Activated CD4-positive, alpha-beta T cell treated with anti-CD3 and anti-CD28 coated beads for 24 hours (primary cell): ENCODE results near the gene SLCO1B1.

Experiments
- DNase-seq, 2 donors: peaks; one replicate each; pipeline ENCODE4 v3.0.0-alpha.2; 2020; ENCODE audit warnings: low read depth in 2 of 2

Gene SLCO1B1

GRCh38 chr12:21221072-21221471 lies 90.1 kb downstream of the SLCO1B1 start:
- DNase-seq = no peak

- DNase-seq = no peak
Observed at GRCh38 chr12:21221778-21222177, 90.8 kb downstream of the SLCO1B1 start.

DNA sequence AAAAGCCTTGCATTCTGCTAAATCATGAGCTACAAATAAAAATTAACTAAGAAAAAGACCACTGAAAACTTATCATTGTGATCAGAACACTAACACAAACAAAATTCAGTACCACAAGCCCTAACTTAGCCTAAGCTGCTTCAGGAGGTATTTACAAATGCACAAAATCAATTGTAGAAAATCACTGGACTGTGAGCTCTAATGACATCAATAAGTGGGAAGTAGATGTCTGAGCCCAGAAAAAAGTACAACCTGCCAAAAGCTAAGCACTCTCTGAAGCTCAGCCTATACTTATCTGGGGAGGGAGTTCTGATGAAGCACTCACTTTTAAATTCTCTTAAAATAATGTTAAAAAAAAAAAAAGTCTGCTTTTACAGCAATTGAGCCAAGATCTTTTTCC lies 92.9 kb downstream of the SLCO1B1 start:
- DNase-seq = no peak

GRCh38 chr12:21234395-21234794 lies 103.4 kb downstream of the SLCO1B1 start:
- no peak for DNase-seq

DNA sequence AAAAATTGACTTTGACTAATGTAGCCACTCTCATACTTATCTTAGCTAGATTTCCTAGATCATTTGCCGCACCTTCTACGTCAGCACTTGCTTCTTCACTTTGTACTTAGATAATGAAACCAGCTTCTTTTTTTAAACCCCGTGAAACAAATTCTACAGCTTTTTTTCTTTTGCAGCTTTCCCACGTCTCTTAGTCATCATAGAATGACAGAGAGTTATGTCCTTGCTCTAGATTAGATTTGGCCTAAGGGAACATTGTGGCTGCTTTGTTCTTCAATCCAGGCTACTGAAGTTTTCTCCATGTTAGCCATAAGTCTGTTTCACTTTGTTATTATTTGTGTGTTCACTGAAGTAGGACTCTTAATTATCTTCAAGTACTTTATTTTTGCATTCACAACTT lies 108.9 kb downstream of the SLCO1B1 start:
- no peak for DNase-seq

- no peak for DNase-seq
Observed at GRCh38 chr12:21248679-21249078, 117.7 kb downstream of the SLCO1B1 start.

DNA sequence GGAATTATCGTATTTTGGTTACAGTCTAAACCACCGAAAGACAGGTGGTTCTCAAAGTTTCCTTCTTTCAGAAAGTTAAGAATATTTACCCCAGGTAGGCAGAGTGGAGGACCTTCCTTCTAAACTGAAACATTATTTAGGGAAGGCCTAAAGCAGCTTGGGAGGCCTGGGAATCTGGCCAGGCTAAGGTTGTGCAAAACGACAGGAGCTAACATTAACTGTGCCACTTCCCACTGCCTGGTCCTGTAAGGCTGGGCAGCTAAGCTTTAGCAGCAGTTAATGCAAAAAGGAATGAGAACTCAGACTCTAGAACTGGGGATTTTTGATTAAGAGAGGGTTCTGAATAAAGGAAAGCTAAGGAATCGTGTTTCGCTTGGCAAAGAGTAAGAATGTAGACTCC lies 121.1 kb downstream of the SLCO1B1 start:
- no peak for DNase-seq

GRCh38 chr12:21257172-21257571 lies 126.2 kb downstream of the SLCO1B1 start:
- no peak for DNase-seq

DNA sequence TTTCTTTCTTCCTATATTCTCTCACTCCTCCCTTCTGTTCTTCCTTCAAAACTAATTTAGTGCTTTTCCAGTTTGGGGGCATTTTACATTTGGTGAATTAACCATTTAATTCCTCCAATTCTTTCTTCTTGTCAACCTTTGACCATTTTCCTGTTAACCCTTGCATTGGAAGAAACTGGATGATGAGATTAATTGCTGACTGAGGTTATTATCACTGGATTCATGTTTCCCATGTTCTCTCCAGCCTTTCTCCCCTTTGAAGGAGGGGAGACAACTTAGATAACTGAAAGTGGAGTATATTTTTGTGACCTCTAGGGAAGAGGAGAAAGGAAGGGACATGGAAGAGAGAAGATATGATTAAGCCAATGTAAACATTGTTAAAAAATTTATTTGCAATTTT lies 133.2 kb downstream of the SLCO1B1 start:
- no peak for DNase-seq

GRCh38 chr12:21265932-21266331 lies 134.9 kb downstream of the SLCO1B1 start:
- DNase-seq = no peak

DNA sequence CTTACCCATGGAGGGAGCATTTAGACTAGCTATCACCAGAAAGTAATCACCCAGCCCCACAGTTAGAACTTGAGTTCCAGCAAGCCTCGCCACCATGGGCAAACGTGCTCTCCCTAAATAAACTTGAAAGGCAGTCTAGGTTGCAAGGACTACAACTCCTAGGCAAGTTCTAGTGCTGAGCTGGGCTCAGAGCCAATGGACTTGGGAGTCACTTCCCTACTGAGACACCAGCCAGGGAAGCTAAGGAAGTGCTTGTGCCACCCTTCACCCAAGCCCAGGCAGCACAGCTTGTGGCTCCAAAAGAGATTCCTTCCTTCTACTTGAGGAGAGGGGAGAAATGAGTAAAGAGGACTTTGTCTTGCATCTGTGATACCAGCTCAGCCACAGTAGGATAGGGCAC lies 145.8 kb downstream of the SLCO1B1 start:
- DNase-seq = no peak
